Calu3 (cell line): Measurements from ENCODE around the gene ATL2. TPM values are rescaled to one million over a fixed set of nuclear protein-coding genes. Genes with fewer than 3 reads are reported as not detected.

Source experiments
- BruUV-seq: library from RNA; stranded (reverse); fragments of 400-500 nt; replicated peaks from 2 replicates; lab custom pipeline; 2021; lab: Mats Ljungman, UMichigan
- CTCF ChIA-PET: fragments of 300-600 bp; sonication (Branson Sonifier 250); formaldehyde crosslinking; loops from one replicate; lab custom pipeline; 2022; ENCODE audit warnings: antibody characterized with exemption; lab: Charles Lee
- DNase-seq: peaks from one replicate; pipeline ENCODE4 v3.0.0; 2022
- H3K27ac Mint-ChIP-seq: one replicate; pipeline ENCODE4 v1.8.0; 2022; ENCODE audit warnings: mixed read lengths; ENCODE audit not compliant: unreplicated experiment
- H3K27me3 Mint-ChIP-seq: one replicate; pipeline ENCODE4 v1.8.0; 2022; ENCODE audit warnings: mixed read lengths; ENCODE audit not compliant: unreplicated experiment
- H3K36me3 Mint-ChIP-seq: one replicate; pipeline ENCODE4 v1.8.0; 2022; ENCODE audit warnings: mild to moderate bottlenecking, moderate library complexity, mixed read lengths; ENCODE audit not compliant: insufficient read depth, unreplicated experiment
- H3K4me1 Mint-ChIP-seq: one replicate; pipeline ENCODE4 v1.8.0; 2022; ENCODE audit warnings: mild to moderate bottlenecking, low read depth, mixed read lengths; ENCODE audit not compliant: unreplicated experiment
- H3K4me3 Mint-ChIP-seq: one replicate; pipeline ENCODE4 v1.8.0; 2022; ENCODE audit warnings: mild to moderate bottlenecking, low read depth, moderate library complexity, mixed read lengths; ENCODE audit not compliant: unreplicated experiment
- H3K9me3 Mint-ChIP-seq: one replicate; pipeline ENCODE4 v1.8.0; 2022; ENCODE audit warnings: low read depth, mixed read lengths; ENCODE audit not compliant: unreplicated experiment
- CTCF ChIP-seq: fragments of 200-600 bp; IDR thresholded peaks from one replicate; pipeline ENCODE4 v1.8.0; 2022; ENCODE audit warnings: antibody characterized with exemption; ENCODE audit not compliant: unreplicated experiment
- intact Hi-C: fragments of 100-400 bp; cut with micrococcal nuclease; formaldehyde crosslinking; loops from one replicate; pipeline ENCODE4 v1.10.0; 2022; ENCODE audit not compliant: unreplicated experiment
- total RNA-seq: library from RNA; stranded (reverse); gene quantifications from 2 replicates; pipeline ENCODE4 v1.2.3, GENCODE V29; 2022

ATL2 gene
- total RNA-seq, 1 experiment from 2014 or later = 118 TPM

GRCh38 chr2:38268691-38269327 is 108.3 kb downstream of the ATL2 start:
- Mint-ChIP-seq H3K27ac (no peak overlapping the region), H3K9me3 (no peaks in the 10 kb centered on the region), H3K4me3 (no peak overlapping the region), H3K27me3 (no peaks in the 10 kb centered on the region), H3K36me3 (no peaks in the 10 kb centered on the region), H3K4me1 (no peaks in the 10 kb centered on the region)
- CTCF ChIA-PET = interaction anchor here (0.6 to 0.9 kb wide), 2 partner anchors 193 to 276 kb away, joined by 3 to 5 read pairs; partner anchors contain the start of gene CYP1B1
- no TSS peak for BruUV-seq
- DNase-seq = no peak
- intact Hi-C loops = no loop called here
- TF ChIP-seq CTCF = no peak

GRCh38 chr2:38268001-38268400 is 109.1 kb downstream of the ATL2 start:
- no peaks in the 10 kb centered on the region for H3K4me1 Mint-ChIP-seq
- no peaks in the 10 kb centered on the region for H3K27me3 Mint-ChIP-seq
- intact Hi-C loops = no loop called here
- no TSS peak for BruUV-seq
- H3K36me3 Mint-ChIP-seq = no peaks in the 10 kb centered on the region
- no peak overlapping the region for H3K27ac Mint-ChIP-seq
- CTCF ChIA-PET = no interaction called here
- no peak overlapping the region for H3K4me3 Mint-ChIP-seq
- no peaks in the 10 kb centered on the region for H3K9me3 Mint-ChIP-seq
- no peak for DNase-seq
- TF ChIP-seq CTCF = no peak

- Mint-ChIP-seq H3K9me3 (no peaks in the 10 kb centered on the region), H3K4me1 (no peaks in the 10 kb centered on the region), H3K4me3 (no peak overlapping the region), H3K27me3 (no peaks in the 10 kb centered on the region), H3K27ac (no peak overlapping the region), H3K36me3 (no peaks in the 10 kb centered on the region)
- CTCF ChIA-PET = no interaction called here
- no peak for TF ChIP-seq CTCF
- BruUV-seq = no TSS peak
- DNase-seq = no peak
- intact Hi-C loops = no loop called here
Measured at GRCh38 chr2:38267270-38267925, 109.7 kb downstream of the ATL2 start.

- Mint-ChIP-seq H3K4me1 (no peaks in the 10 kb centered on the region), H3K4me3 (no peak overlapping the region), H3K9me3 (no peaks in the 10 kb centered on the region), H3K27ac (no peak overlapping the region), H3K36me3 (no peaks in the 10 kb centered on the region), H3K27me3 (no peaks in the 10 kb centered on the region)
- TF ChIP-seq CTCF = no peak
- no TSS peak for BruUV-seq
- intact Hi-C loops = no loop called here
- CTCF ChIA-PET = no interaction called here
- no peak for DNase-seq
Measured at GRCh38 chr2:38266382-38267061, 110.6 kb downstream of the ATL2 start.
